ENCODE measurements around the gene OR5H1.

Gene OR5H1

DNA sequence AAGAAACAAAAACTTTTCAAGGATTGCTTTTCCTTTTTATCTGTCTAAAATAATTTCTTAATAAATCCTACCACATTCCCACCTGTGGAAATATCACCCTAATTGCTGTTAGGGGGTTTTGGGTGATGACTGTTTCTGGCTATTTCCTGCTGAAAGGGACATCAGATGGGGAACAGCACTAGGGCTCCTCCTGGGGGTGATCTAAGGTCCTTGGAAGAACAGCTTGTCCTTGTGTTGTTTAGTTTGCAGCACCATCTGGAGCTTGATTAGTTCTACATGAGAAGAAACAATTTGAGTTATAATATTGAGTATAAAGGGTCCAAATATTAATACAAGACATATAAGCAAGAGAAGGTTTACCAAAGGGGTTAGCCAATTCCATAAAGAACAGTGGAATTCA lies 54.7 kb downstream of the OR5H1 start:
- no peak for DNase-seq (ENCODE audit: insufficient read length, low spot score)

More for the DNA sequence above, 54.7 kb downstream of the OR5H1 start:
- no peak for FAIRE-seq
